ENCODE measurements around the gene KBTBD4.

KBTBD4 gene

DNA sequence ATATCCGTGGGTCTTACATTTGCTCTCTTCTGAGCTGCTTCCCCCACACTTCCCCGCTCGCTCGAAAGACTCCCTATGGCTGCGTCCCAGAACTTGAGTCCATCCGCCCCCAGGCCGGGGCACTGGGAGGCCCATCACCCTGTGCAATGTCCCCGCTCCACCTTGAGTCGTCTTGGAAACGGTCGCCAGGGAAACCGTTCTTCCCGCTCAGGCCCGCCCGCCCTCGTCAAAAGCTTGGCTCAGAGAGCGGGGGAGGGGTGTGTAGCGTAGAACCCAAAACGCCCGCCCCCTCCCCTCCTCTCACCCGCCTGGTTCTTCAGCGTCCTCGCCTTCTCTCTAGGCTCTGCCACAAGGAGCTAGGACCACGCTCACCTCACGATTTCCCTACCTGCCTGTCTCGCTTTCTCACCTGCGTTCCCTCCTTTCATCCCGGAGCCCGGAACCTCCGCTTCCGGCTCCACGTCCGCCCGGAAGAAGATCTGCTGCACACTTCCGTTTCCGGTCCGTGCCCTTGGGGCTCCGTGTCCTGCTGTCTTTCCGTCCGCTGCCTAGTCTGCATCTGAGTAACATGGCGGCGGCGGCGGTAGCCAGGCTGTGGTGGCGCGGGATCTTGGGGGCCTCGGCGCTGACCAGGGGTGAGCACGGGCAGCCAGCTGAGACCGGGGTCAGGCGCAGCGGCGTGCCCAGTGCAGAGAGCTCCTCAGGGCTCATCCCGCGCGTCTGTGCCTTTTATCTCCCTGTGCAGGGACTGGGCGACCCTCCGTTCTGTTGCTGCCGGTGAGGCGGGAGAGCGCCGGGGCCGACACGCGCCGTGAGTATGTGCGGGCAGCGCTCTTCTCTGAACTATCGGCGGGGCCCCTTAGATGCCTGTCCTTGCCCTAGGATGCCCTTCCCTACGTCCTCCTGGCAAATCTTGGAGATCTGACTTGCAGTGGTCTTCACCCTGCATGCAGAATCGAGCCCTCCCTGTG is at the start of gene KBTBD4, which contains the start of gene NDUFS3:
Gene KBTBD4, minus strand, starts transcription at position 447 of the 971 bp plus-strand sequence. Its CDS starts 19 bp downstream, at position 428.
Gene NDUFS3, plus strand, starts transcription at position 551 of the 971 bp plus-strand sequence. Its CDS starts 18 bp downstream, at position 569.
- DNase-seq, result peak; percentile 93

DNA sequence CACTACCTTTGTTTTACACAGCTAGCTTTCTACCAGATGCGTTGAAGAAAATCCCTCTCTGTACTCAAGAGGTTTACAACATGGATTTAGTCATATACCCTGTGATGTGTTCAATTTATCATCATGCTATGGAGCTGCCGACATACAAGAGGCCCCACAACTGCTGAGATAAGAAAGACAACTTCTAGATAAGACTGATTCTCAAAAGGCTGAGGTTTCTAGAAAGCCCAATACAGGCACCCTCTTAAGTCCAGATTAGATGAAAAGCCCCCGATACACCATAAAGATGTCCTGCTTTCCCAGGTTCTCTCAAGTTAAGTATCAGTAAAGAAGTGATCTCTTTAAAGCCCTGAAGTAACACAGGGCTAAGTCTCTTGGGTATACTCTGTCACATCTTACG is 49.3 kb upstream of the KBTBD4 start:
- no peak for DNase-seq

DNA sequence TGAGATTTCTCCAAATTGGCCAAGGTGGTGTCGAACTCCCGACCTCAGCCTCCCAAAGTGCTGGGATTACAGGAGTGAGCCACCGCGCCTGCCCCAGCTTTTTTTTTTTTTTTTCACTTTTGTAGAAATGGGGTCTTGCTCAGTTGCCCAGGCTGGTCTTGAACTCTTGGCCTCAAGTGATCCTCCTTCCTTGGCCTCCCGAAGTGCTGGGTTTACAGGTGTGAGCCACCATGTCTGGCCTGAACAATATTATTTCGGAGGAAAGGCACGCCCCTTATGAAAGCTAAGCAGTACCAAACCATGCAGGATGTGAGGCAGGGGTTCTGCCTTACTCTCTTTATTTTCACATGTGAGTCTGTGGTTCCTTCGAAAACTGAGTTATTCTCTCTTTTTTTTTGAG is 47.5 kb upstream of the KBTBD4 start:
- no peak for DNase-seq

DNA sequence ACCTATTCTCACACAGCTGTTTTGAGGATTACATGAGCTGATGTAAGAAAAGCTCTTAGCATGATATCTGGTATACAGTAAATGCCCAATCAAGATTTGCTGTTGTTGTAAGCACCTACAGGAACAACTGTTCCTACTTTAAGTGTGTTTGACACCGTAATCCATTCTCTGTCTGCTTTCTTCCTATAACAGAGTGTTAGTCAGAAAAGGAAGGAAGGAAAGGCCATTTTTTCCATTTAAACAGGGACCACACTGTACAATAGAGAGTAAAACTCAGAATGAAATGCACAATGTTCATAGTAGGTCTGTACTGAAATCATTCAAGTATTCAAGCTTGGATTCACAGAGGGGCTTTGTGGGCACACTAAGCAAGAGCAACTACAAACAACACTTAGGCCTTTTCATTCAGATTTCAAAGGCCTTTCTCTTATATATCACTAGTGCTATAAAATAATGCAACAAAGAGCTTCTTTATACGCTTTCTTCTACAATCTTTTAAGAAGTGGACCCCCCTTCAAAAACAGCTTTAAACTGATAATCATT is 42.1 kb upstream of the KBTBD4 start:
- no peak for DNase-seq

DNA sequence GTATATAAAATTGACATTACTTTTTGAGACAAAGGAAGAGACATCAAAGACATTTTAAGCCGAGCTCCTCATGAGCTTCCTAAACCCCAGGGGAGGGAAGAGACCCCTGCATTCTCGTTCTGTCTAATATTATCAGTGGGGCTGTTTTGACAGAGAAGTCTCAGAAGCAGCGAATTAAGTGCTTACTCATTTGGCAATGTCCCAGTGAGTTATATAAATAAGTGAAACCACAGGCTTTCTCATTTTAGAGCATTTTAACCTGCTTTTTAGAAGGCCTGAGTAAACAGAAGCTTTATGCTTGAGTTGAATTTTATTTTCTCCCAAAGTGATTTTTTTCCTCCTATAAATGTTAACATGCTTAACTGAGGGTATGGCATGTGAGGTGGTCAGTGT is 38.6 kb upstream of the KBTBD4 start:
- no peak for DNase-seq

DNA sequence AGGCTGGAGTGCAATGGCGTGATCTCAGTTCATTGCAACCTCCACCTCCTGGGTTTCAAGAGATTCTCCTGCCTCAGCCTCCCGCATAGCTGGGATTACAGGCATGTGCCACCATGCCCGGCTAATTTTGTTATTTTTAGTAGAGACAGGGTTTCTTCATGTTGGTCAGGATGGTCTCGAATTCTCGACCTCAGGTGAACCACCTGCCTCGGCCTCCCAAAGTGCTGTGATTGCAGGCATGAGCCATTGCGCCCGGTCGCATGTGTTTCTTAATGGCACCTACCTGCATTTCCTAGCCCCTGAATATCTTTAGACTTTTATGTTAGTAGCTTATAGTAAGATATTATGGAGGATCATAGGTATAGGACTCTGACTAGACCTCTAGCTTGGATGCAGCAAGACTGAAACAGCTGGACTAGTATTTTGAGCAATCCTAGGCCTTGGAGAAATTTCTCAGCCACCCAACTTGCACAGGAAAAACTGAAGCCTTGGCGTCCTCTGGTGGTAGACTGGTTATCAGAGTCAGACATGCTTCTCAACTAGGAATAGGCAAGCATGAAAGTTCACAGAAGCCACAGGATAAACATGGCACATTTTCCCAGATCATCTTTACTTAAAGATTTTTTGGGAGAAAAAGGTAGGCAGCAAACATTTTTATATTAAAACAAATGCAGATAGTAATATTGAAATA is 38.1 kb upstream of the KBTBD4 start:
- DNase-seq, result peak; percentile 63

DNA sequence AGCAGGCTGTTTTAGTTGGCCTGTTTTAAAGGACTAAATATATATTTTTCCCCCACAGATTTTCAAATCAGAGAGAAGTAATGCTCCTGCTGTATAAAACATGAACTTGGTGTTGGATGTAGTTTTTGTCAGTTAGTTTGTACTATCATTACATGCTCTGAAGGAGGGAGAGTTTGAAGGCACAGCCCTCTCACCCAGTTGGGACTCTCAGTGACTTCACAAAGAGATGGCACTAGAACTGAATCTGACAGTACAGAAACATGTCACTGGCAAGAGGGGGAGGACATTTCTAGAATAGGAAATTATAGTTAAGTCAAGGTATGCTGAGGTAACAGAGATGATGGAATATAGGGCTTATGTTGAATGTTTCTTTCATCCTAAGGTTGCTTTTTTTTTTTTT is 36.5 kb upstream of the KBTBD4 start:
- DNase-seq, result no peak

DNA sequence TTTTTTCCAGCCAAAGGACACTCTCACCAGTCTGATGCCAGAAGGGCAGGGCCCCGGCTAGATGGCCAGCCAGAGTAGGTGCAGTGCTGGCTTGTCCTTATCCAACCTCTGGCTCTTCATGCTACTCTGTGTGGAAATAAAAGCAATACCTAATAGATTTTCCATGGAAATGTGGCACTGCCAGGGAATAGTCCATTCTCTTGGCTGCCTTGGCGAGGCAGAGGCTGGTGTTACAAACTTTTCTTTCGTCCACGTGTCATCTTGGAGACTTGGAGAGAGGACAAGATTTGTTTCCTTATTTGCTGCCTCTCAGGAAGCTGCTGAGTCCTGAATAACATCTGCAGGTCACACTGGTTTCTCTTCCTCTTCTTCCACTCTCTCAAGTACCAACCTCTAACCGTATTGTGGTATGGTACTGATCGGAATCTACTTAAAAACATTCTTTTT is 32.6 kb upstream of the KBTBD4 start:
- DNase-seq, result no peak

DNA sequence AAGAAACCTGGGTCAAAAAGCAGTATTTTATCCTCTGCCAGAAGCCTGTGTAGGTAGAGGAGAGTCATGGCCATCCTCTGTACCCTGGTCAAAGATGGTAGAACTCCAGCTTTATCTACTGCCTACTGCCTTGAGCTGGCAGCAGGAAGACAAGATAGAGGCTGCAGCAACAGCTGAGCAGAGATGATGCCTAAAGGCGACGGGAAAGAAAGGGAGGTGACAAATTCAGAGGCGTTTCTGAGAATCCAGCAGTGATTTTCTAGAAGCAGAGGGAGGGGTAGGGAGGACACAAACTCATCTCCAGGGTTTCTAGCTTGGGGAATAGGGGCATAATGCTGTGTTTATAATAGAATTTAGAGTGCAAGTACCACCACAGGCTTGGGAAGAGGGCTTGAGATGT is 30.9 kb upstream of the KBTBD4 start:
- DNase-seq, result peak; percentile 52

DNA sequence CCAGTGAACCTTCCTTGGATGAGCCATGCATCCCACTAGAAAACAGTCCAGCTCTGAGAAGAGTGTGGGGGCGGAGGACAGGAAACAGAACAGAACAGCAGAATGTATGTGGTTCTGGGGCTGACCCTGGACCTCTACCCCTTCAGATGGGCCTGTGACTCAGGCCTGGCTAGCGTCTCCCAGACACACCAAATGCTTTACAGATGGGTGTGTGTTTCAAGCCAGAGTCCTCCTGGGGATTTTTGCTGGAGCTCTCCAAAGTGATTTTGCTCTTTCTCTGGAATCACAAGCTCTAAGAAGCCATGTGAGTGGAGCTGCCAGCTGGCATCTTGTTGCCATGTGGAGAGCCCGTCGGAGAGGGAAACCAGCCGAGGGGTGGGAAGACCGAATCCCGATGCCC is 28.6 kb upstream of the KBTBD4 start:
- DNase-seq, result no peak

DNA sequence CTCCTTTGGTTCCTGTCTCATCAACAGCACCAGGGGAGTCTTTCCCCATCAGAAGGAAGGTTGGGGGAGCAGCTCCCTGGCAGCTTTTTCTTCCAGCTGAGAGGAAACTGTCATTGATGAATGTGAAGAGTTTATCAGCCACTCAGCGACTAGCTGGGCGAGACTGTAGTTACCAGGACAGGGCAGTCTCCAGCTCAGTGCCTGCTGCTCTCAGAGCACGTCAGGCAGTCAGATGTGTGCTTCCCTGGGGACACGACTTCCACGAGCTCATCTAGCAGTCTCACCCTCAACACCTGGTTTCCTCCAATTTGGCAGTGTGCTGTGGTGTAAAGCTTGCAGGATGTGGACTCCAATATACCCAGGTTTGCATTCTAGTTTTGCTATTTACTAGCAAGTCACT is 28.0 kb upstream of the KBTBD4 start:
- no peak for DNase-seq

DNA sequence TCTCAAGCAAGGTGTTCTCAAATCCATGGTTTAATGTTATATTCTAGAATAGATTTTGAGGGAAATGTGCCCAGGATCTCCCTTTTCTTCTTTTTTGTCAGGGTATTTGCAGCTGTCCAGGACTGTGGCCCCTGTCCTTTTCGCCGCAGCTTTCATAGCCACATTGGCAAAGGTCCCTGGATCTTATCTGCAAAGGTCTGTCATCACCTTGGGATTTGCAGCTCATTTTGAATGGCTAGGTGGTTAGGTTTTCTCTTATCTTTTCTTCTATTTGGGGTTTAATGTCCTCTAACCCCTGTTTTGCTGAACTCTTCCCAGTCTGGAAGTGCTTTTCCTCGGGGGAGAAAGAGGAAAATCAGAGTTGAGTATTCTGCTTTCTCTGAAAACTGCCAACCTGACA is 27.2 kb upstream of the KBTBD4 start:
- no peak for DNase-seq

DNA sequence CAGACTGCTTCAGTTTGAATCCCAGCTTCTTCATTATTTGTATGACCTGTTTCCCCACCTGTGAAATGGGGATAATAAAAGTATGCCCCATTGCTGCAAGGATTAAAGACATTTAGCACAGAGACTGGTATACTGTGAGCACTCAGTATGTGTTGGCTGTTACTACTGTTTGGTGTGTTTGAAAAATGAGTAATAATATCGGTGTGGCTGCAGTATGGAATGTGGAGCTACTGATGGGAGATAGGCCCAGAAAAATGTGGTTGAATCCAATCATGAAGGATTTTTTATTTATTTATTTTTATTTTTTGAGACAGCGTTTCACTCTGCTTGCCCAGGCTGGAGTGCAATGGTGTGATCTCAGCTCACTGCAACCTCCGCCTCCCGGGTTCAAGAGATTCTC is 24.5 kb upstream of the KBTBD4 start:
- DNase-seq, result no peak

DNA sequence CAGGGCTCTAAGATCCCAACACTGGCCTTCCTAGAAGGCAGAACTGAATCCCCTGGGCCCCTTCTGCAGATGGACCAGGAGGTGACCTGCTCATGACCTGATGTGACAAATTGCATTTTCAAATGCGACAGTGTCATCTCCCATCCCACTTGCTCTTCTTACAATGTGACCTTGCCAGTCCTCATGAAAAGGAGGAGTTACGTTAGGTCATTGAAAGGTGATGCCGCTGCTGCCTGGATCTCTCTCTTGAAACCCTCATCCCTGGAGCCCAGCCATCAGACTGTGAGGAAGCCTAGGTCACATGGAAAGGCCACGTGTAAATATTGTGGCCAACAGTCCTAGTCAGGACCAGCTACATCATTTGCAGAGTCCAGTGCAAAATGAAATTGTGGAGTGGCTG is 21.1 kb upstream of the KBTBD4 start:
- no peak for DNase-seq

DNA sequence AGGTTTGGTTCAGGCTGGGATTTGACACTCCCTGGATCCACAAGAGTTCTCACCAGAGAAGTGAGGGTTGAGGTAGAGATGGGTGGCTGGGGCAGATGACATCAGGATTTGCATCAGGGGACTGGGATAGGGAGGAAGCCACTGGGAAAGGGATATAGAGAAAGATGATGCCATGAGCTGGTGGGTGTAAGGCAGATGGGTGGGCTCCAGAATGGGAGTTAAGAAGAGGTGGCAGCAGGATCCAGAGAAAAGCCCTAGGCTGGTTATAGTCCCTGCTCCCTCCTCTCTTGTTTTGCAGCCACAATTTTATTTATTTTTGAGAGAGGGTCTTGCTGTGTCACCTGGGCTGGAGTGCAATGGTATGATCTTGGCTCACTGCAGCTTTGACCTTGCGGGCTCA is 17.2 kb upstream of the KBTBD4 start:
- no peak for DNase-seq

DNA sequence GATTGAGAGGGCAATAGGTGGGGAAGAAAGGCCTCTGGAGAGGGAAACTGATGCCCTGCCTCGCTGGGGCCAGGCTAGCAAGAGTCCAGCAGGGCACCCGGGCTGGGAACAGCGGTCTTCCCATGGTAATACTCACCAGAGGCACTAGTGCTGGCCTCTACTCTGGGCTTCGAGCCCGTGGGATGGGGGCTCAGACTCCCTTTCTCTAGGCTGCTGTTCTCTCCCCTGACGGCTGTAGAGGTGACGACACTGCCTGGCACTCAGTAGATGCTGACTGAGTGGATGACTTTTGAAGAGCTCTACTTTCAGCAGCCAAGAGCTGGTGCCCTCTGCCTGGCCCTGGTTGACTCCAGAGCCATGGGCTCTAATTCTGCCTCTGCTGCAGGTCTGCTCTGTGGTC is 16.3 kb upstream of the KBTBD4 start:
- DNase-seq, result no peak

DNA sequence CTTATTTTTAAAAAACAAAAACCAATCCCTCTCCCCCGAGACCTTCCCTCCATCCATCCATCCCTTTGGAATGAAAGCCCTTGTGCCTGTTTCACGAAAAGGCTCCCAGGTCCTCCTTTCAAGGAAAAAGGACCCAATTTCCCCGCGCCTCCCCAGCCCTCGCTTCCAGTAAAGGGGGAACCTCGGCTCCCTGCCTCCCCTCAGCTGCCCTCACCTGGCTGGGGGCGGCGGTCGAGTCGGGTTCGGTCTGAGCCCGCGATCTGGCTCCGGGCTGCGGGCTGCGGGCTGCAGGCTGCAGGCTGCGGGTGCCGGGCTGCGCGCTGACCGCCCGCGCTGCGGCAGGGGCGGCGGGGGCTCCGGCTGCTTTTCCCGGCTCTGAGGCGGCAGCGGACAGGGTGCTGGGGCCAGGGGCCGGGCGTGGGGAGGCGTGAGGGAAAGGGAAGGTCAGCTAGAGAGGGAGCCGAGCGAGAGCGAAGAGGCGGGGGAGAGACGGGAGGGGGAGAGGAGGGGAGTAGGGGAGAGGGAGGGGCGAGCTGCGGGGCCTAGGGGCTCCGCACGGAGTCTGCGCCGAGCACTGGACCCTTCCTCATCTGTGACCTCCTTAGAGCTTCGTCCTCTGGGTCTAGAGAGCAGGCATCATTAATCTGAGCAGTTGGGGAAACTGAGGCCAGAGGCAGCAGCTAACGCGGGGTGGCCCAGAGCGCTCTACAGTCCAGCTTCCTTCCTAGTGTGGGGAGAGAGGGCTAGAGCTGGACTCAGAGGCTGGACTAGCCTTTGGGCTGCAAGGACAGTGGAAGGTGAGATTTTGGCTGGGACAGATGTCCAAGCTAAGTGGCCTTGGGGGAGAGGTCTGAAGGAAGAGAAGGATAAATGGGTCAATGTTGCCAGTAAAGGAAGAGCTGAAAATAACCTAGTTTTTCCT is 15.4 kb upstream of the KBTBD4 start, which contains the start of gene C1QTNF4:
Gene C1QTNF4, minus strand, starts transcription at position 478 of the 922 bp plus-strand sequence. CDS start 3,601 bp downstream, outside the sequence.
- DNase-seq, result no peak

DNA sequence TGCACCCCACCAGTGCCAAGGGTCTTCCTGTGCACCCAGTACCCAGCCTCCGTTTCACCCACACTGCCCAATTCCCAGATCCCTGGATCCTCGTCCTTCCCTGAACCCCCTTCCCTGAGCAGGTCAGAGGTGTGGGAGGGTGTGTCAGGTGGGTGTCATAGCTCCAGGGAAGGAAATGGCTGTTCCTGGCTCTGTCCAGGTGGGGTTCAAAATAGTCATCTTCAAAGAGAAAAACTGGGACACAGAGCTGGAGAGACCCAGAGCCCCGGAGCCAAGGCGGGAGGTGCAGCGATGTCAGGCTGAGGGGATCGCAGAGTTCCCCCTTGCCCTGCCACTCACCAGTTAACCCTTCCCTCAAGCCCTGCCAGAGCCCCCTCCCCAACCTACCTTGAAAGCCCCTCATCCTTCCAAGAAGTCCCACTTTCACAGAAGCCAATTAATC is 14.7 kb upstream of the KBTBD4 start:
- DNase-seq, result no peak

DNA sequence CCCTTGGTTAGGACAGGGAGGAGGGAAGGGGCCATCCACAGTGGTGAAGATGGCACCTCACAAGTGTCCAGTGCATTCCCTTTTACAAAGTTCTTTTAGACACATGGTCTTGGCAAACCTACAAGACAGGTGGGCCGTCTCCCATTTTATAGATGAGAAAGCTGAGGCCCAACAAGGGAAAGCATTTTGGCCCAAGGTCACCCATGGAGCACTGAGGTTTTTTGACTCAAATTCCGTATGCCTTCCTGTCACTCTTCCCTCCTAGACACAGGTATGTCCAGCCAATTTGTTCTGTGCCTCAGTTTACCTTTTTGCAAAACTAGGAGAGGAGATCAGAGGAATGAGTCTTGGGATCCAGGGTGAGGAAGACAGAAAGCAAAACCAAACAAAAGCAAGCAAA is 14.2 kb upstream of the KBTBD4 start:
- DNase-seq, result no peak

DNA sequence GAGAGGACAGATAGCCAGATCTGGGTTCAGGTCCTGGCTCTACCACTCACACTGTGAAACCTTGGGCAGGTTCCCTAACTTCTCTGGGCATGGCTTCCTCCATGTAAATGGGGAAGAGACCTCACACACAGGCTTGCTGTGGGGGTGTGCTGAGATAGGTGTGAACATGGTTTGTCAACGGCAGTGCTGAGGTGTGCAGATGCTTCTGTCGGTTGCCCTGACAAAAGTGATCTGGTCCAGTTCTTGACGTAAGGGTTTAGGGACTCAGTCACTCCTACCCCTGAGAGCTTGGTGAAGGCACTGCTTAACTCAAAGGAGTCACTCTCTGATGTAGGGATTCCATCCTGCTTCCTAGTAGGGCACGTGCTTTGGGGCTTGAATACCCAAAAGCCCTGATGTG is 13.5 kb upstream of the KBTBD4 start:
- no peak for DNase-seq

DNA sequence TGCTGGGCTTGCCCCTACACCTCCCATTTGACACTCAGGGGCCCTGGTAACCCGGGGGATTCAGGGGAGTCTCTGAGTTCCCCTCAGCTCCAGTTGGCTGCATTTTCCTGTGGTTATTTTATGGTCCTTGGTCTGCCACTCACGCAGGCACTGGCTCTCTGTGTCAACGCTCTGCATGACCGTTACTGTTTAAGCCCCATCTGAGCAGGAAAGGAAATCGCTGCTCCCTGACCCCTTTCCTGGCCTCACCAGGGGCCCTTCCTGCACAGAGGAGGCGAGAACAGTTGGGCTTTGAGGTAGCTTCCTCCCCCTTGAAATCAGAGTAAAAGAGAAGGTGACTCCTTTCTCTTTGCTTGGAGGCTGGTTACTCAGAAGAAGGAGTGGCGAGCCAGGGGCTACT is 13.0 kb upstream of the KBTBD4 start:
- no peak for DNase-seq
